H9 (cell line): ENCODE data around the gene CCDC34. TPM values are rescaled to one million over a fixed set of nuclear protein-coding genes. Genes with fewer than 3 reads are reported as not detected.

Experiments used
- DNase-seq: peaks from one replicate; pipeline ENCODE4 v3.0.0-alpha.2; 2017
- H2AFZ ChIP-seq: one replicate; pipeline ENCODE4 v1.6.1; 2013; ENCODE audit warnings: mild to moderate bottlenecking, low read length, control low read depth, moderate library complexity
- H2AK5ac ChIP-seq: 2 replicates; pipeline ENCODE4 v1.6.1; 2013; ENCODE audit warnings: low read length, control low read depth, mixed read lengths; ENCODE audit not compliant: insufficient read length
- H2BK120ac ChIP-seq: one replicate; pipeline ENCODE4 v1.6.1; 2013; ENCODE audit warnings: low read depth, mild to moderate bottlenecking, low read length, control low read depth, inconsistent platforms; ENCODE audit not compliant: poor library complexity, severe bottlenecking
- H2BK12ac ChIP-seq: 2 replicates; pipeline ENCODE4 v1.6.1; 2013; ENCODE audit warnings: low read length, control low read depth, mixed read lengths, low read depth; ENCODE audit not compliant: insufficient read length
- H2BK15ac ChIP-seq: 2 replicates; pipeline ENCODE4 v1.6.1; 2013; ENCODE audit warnings: low read depth, low read length, control low read depth
- H2BK20ac ChIP-seq: one replicate; pipeline ENCODE4 v1.6.1; 2013; ENCODE audit warnings: low read depth, mild to moderate bottlenecking, low read length, control low read depth, inconsistent platforms; ENCODE audit not compliant: poor library complexity, severe bottlenecking
- H2BK5ac ChIP-seq: 2 replicates; pipeline ENCODE4 v1.6.1; 2013; ENCODE audit warnings: low read length, control low read depth, mixed read lengths; ENCODE audit not compliant: insufficient read length
- H3K14ac ChIP-seq: 2 replicates; pipeline ENCODE4 v1.6.1; 2013; ENCODE audit warnings: low read length, control low read depth; ENCODE audit not compliant: insufficient read depth
- H3K18ac ChIP-seq: 2 replicates; pipeline ENCODE4 v1.6.1; 2013; ENCODE audit warnings: low read depth, mild to moderate bottlenecking, mixed read lengths, low read length, control low read depth; ENCODE audit not compliant: insufficient read length
- H3K23ac ChIP-seq: 2 replicates; pipeline ENCODE4 v1.6.1; 2013; ENCODE audit warnings: low read length, control low read depth, mixed read lengths, low read depth; ENCODE audit not compliant: insufficient read length
- H3K23me2 ChIP-seq: 2 replicates; pipeline ENCODE4 v1.6.1; 2013; ENCODE audit warnings: low read depth, mild to moderate bottlenecking, mixed read lengths, low read length, control low read depth; ENCODE audit not compliant: insufficient read length, poor library complexity, severe bottlenecking
- H3K27ac ChIP-seq: 2 replicates; pipeline ENCODE4 v1.5.1; 2013; ENCODE audit warnings: low read length, control low read depth, mixed read lengths, low read depth; ENCODE audit not compliant: insufficient read length
- H3K27me3 ChIP-seq: 2 replicates; pipeline ENCODE4 v1.6.1; 2013; ENCODE audit warnings: low read length, control low read depth, inconsistent platforms; ENCODE audit not compliant: insufficient read depth
- H3K4ac ChIP-seq: 2 replicates; pipeline ENCODE4 v1.6.1; 2013; ENCODE audit warnings: low read depth, mild to moderate bottlenecking, control low read depth, inconsistent platforms, low read length, moderate library complexity
- H3K4me1 ChIP-seq: 2 replicates; pipeline ENCODE4 v1.6.1; 2013; ENCODE audit warnings: low read length, control low read depth, inconsistent platforms; ENCODE audit not compliant: insufficient read depth
- H3K4me2 ChIP-seq: 2 replicates; pipeline ENCODE4 v1.6.1; 2013; ENCODE audit warnings: low read length, control low read depth, mixed read lengths; ENCODE audit not compliant: insufficient read length, insufficient read depth
- H3K56ac ChIP-seq: 2 replicates; pipeline ENCODE4 v1.6.1; 2013; ENCODE audit warnings: low read depth, mild to moderate bottlenecking, mixed read lengths, low read length, control low read depth; ENCODE audit not compliant: insufficient read length
- H3K79me1 ChIP-seq: 2 replicates; pipeline ENCODE4 v1.6.1; 2013; ENCODE audit warnings: low read depth, mild to moderate bottlenecking, moderate library complexity, low read length, control low read depth, inconsistent platforms; ENCODE audit not compliant: insufficient read depth, poor library complexity, severe bottlenecking
- H3K79me2 ChIP-seq: 2 replicates; pipeline ENCODE4 v1.6.1; 2013; ENCODE audit warnings: low read length, control low read depth, inconsistent platforms; ENCODE audit not compliant: insufficient read depth
- H3K9ac ChIP-seq: 2 replicates; pipeline ENCODE4 v1.6.1; 2013; ENCODE audit warnings: low read length, control low read depth, mixed read lengths; ENCODE audit not compliant: insufficient read length; ENCODE audit errors: extremely low read depth
- H3K9me3 ChIP-seq: one replicate; pipeline ENCODE4 v1.6.1; 2013; ENCODE audit warnings: low read depth, low read length, inconsistent platforms; ENCODE audit not compliant: control insufficient read depth
- H3T11ph ChIP-seq: one replicate; pipeline ENCODE4 v1.6.1; 2013; ENCODE audit warnings: mild to moderate bottlenecking, low read length, control low read depth, inconsistent platforms
- H4K20me1 ChIP-seq: one replicate; pipeline ENCODE4 v1.6.1; 2013; ENCODE audit not compliant: control insufficient read depth, insufficient read length, insufficient read depth
- H4K5ac ChIP-seq: 2 replicates; pipeline ENCODE4 v1.6.1; 2013; ENCODE audit warnings: low read depth, mild to moderate bottlenecking, mixed read lengths, low read length, control low read depth; ENCODE audit not compliant: insufficient read length
- H4K8ac ChIP-seq: replicated peaks from 2 replicates; pipeline ENCODE4 v1.6.1; 2013; ENCODE audit warnings: low read length, control low read depth, mixed read lengths, low read depth; ENCODE audit not compliant: insufficient read length
- H4K91ac ChIP-seq: 2 replicates; pipeline ENCODE4 v1.6.1; 2013; ENCODE audit warnings: low read depth, mild to moderate bottlenecking, moderate library complexity, mixed read lengths, low read length, control low read depth; ENCODE audit not compliant: insufficient read length
- H3K27ac Mint-ChIP-seq, 3 experiments: 2 replicates in 2 of 3; 3 replicates in 1 of 3; pipeline ENCODE4 v1.8.0; 2020 to 2021; ENCODE audit warnings: mixed read lengths in 3 of 3, mild to moderate bottlenecking in 1 of 3, moderate library complexity in 1 of 3
- H3K27me3 Mint-ChIP-seq: 2 replicates; pipeline ENCODE4 v1.8.0; 2021; ENCODE audit warnings: low read depth, mild to moderate bottlenecking, moderate library complexity, mixed read lengths
- H3K36me3 Mint-ChIP-seq, 3 experiments: 2 replicates in 2 of 3; 3 replicates in 1 of 3; pipeline ENCODE4 v1.8.0; 2020 to 2021; ENCODE audit warnings: low read depth in 3 of 3, mixed read lengths in 3 of 3; ENCODE audit not compliant: insufficient read depth in 1 of 3
- H3K4me1 Mint-ChIP-seq, 2 experiments: 2 replicates each; pipeline ENCODE4 v1.8.0; 2020; ENCODE audit warnings: mixed read lengths in 2 of 2
- H3K4me3 Mint-ChIP-seq, 2 experiments: 2 replicates in 1 of 2; 3 replicates in 1 of 2; pipeline ENCODE4 v1.8.0; 2020 to 2021; ENCODE audit warnings: mild to moderate bottlenecking in 2 of 2, mixed read lengths in 2 of 2, moderate library complexity in 1 of 2
- H3K9me3 Mint-ChIP-seq, 2 experiments: 2 replicates in 1 of 2; 3 replicates in 1 of 2; pipeline ENCODE4 v1.8.0; 2020; ENCODE audit warnings: mild to moderate bottlenecking in 2 of 2, mixed read lengths in 2 of 2, moderate library complexity in 1 of 2
- CTCF ChIP-seq: fragments of 200-600 bp; sonication (generic); conservative IDR thresholded peaks from 3 replicates; pipeline ENCODE4 v1.8.0; 2021; ENCODE audit warnings: antibody characterized with exemption, mild to moderate bottlenecking
- WGBS: extraction: QIAGEN DNeasy Blood & Tissue Kit; methylation state at CpG from one replicate; pipeline ENCODE4 v1.1.7; 2013; ENCODE audit warnings: missing lambda C conversion rate, low lambda C conversion rate, mixed read lengths; ENCODE audit not compliant: insufficient read length; ENCODE audit errors: extremely low coverage; 5-methylcytosine and 5-hydroxymethylcytosine counted together
- total RNA-seq: library from RNA; stranded (reverse); gene quantifications from 2 replicates; pipeline ENCODE4 v1.2.1, GENCODE V29; 2021

The CCDC34 gene
- total RNA-seq, 1 experiment from 2014 or later = 25.2 TPM

GRCh38 chr11:27296497-27296896 lies 66.5 kb downstream of the CCDC34 start:
- no peak overlapping the region for H2BK15ac ChIP-seq
- no peak overlapping the region for H3K4me2 ChIP-seq
- H3K4me3 Mint-ChIP-seq = no peak overlapping the region
- H3K23ac ChIP-seq = no peak overlapping the region
- H4K8ac ChIP-seq = no peak overlapping the region
- H3K4me1 Mint-ChIP-seq = peaks cover 14 to 15% of the 10 kb centered on the region in 2 experiments
- H2AFZ ChIP-seq = no peak overlapping the region
- no peak overlapping the region for H3K27ac Mint-ChIP-seq
- H3K14ac ChIP-seq = no peak overlapping the region
- TF ChIP-seq CTCF = peak; percentile 83
- no peak overlapping the region for H2BK12ac ChIP-seq
- no peak for DNase-seq
- H3K27me3 Mint-ChIP-seq = no peaks in the 10 kb centered on the region
- no peak overlapping the region for H2BK5ac ChIP-seq
- no peaks in the 10 kb centered on the region for H3K27me3 ChIP-seq
- H4K5ac ChIP-seq = no peak overlapping the region
- no peak overlapping the region for H4K91ac ChIP-seq
- H3K18ac ChIP-seq = no peak overlapping the region
- WGBS = no CpG with 5 or more reads among the region's 3 CpGs
- H2BK20ac ChIP-seq = no peak overlapping the region
- H3K9me3 Mint-ChIP-seq = peaks cover 14 to 21% of the 10 kb centered on the region in 2 experiments
- H3K79me1 ChIP-seq = no peaks in the 10 kb centered on the region
- H3K36me3 Mint-ChIP-seq = peaks cover 14 to 22% (median 16%) of the 10 kb centered on the region in 3 experiments
- no peaks in the 10 kb centered on the region for H4K20me1 ChIP-seq
- no peak overlapping the region for H2AK5ac ChIP-seq
- H2BK120ac ChIP-seq = no peak overlapping the region
- no peaks in the 10 kb centered on the region for H3K23me2 ChIP-seq
- no peaks in the 10 kb centered on the region for H3K4me1 ChIP-seq
- H3T11ph ChIP-seq = no peak overlapping the region
- H3K56ac ChIP-seq = no peak overlapping the region
- no peak overlapping the region for H3K27ac ChIP-seq
- H3K79me2 ChIP-seq = no peaks in the 10 kb centered on the region
- H3K4ac ChIP-seq = no peak overlapping the region
- H3K9me3 ChIP-seq = peaks cover 7% of the 10 kb centered on the region
- no peak overlapping the region for H3K9ac ChIP-seq
